Tibial nerve (tissue), 4 donors: ENCODE results near the gene CDK3. TPM values are rescaled to one million over a fixed set of nuclear protein-coding genes. Genes with fewer than 3 reads are reported as not detected.

Experiments used
- DNase-seq, 2 donors: peaks; one replicate each; pipeline ENCODE4 v3.0.0-alpha.2; 2019; ENCODE audit warnings: low spot score in 2 of 2
- H3K27ac ChIP-seq, 4 donors: fragments of 200-600 bp; sonication (generic) in 3 of 4; one replicate each; pipeline ENCODE4 v1.5.1; 2017 to 2019; ENCODE audit warnings: mild to moderate bottlenecking in 1 of 4
- H3K27me3 ChIP-seq, 2 donors: fragments of 200-600 bp; sonication (generic) in 1 of 2; one replicate each; pipeline versions ENCODE4 v1.5.1 to v1.6.0; 2017 to 2019
- H3K36me3 ChIP-seq, 3 donors: fragments of 200-600 bp; sonication (generic); one replicate each; pipeline ENCODE4 v1.5.1; 2018 to 2019
- H3K4me1 ChIP-seq, 4 donors: fragments of 200-600 bp; sonication (generic) in 3 of 4; one replicate each; pipeline ENCODE4 v1.5.1; 2017 to 2019
- H3K4me3 ChIP-seq, 4 donors: fragments of 200-600 bp; sonication (generic) in 3 of 4; one replicate each; pipeline ENCODE4 v1.5.1; 2017 to 2019; ENCODE audit warnings: mild to moderate bottlenecking in 1 of 4, moderate library complexity in 1 of 4
- H3K9me3 ChIP-seq, 4 donors: fragments of 200-600 bp; sonication (generic) in 3 of 4; one replicate each; pipeline ENCODE4 v1.5.1; 2017 to 2019
- CTCF ChIP-seq, 5 experiments: fragments of 200-600 bp in 3 of 5; fragments of 450-650 bp in 2 of 5; sonication (generic) in 3 of 5; IDR thresholded peaks; one replicate each; pipeline ENCODE4 v1.5.1; 2016 to 2019; ENCODE audit warnings: antibody characterized with exemption in 5 of 5, mild to moderate bottlenecking in 3 of 5, moderate library complexity in 2 of 5
- EP300 ChIP-seq, 2 donors: sonication (generic); formaldehyde crosslinking; IDR thresholded peaks; one replicate each; pipeline ENCODE4 v1.6.1; 2017; ENCODE audit warnings: antibody characterized with exemption in 2 of 2, mild to moderate bottlenecking in 1 of 2
- POLR2A ChIP-seq, 2 donors: fragments of 450-650 bp; IDR thresholded peaks; one replicate each; pipeline ENCODE4 v1.6.1; 2017; ENCODE audit warnings: antibody characterized with exemption in 2 of 2, mild to moderate bottlenecking in 2 of 2, moderate library complexity in 2 of 2
- WGBS, 2 donors: methylation state at CpG; one replicate each; pipeline ENCODE4 v1.1.5; 2018; 5-methylcytosine and 5-hydroxymethylcytosine counted together
- total RNA-seq, 4 donors: library from RNA; depleted of rRNA; stranded (reverse); fragments of >200 nt; gene quantifications; one replicate each; pipeline ENCODE4 v1.1.0, GENCODE V29; 2016

Gene CDK3
- total RNA-seq, 4 donors from 2014 or later: 3.8 to 12.3 (median 5.9) TPM

GRCh38 chr17:76033139-76033538 is 32.5 kb downstream of the CDK3 start:
- Histone ChIP-seq H3K4me3 (no peak overlapping the region), H3K27me3 (peaks cover 0 to 3% of the 10 kb centered on the region in 2 donors), H3K36me3 (peaks cover 0 to 2% (median 0%) of the 10 kb centered on the region in 3 donors), H3K9me3 (no peaks in the 10 kb centered on the region), H3K27ac (no peak overlapping the region), H3K4me1 (peaks cover 0 to 7% (median 0%) of the 10 kb centered on the region in 4 donors)
- 96% methylated on average over 6 of the region's 6 CpGs for WGBS, 2 donors
- DNase-seq: no peak
- no peak for TF ChIP-seq POLR2A (IDR thresholded peaks at IDR 0.05)
- TF ChIP-seq EP300 (IDR thresholded peaks at IDR 0.05): no peak
- no peak for TF ChIP-seq CTCF (IDR thresholded peaks at IDR 0.05)

GRCh38 chr17:76034428-76035350 is 34.0 kb downstream of the CDK3 start:
- Histone ChIP-seq H3K9me3 (no peaks in the 10 kb centered on the region), H3K27me3 (no peaks in the 10 kb centered on the region), H3K4me3 (no peak overlapping the region), H3K27ac (no peak overlapping the region), H3K4me1 (peaks cover 0 to 7% (median 0%) of the 10 kb centered on the region in 4 donors), H3K36me3 (peaks cover 0 to 17% (median 6%) of the 10 kb centered on the region in 3 donors)
- DNase-seq: no peak
- TF ChIP-seq EP300 (IDR thresholded peaks at IDR 0.05) (no peak), POLR2A (IDR thresholded peaks at IDR 0.05) (no peak), CTCF (IDR thresholded peaks at IDR 0.05) (no peak)
- WGBS, 2 donors: 73 to 75% methylated on average over 13 of the region's 13 CpGs

GRCh38 chr17:76036497-76037261 is 36.0 kb downstream of the CDK3 start:
- 41 to 49% methylated on average over 21 to 22 of the region's 22 CpGs for WGBS, 2 donors
- Histone ChIP-seq H3K4me3 (no peak overlapping the region), H3K27ac (no peak overlapping the region), H3K36me3 (peaks cover 0 to 37% (median 23%) of the 10 kb centered on the region in 3 donors), H3K9me3 (no peaks in the 10 kb centered on the region), H3K27me3 (no peaks in the 10 kb centered on the region), H3K4me1 (peaks cover 0 to 5% (median 0%) of the 10 kb centered on the region in 4 donors)
- TF ChIP-seq EP300 (IDR thresholded peaks at IDR 0.05) (no peak), POLR2A (IDR thresholded peaks at IDR 0.05) (no peak), CTCF (IDR thresholded peaks at IDR 0.05) (no peak)
- no peak for DNase-seq

- Histone ChIP-seq H3K9me3 (no peaks in the 10 kb centered on the region), H3K27me3 (no peaks in the 10 kb centered on the region), H3K4me3 (no peak overlapping the region), H3K27ac (no peak overlapping the region), H3K4me1 (peaks cover 0 to 5% (median 0%) of the 10 kb centered on the region in 4 donors), H3K36me3 (peaks cover 1 to 51% (median 25%) of the 10 kb centered on the region in 3 donors)
- 66 to 82% methylated on average over 3 of the region's 3 CpGs for WGBS, 2 donors
- no peak for TF ChIP-seq POLR2A (IDR thresholded peaks at IDR 0.05)
- TF ChIP-seq EP300 (IDR thresholded peaks at IDR 0.05): no peak
- no peak for TF ChIP-seq CTCF (IDR thresholded peaks at IDR 0.05)
- no peak for DNase-seq
These were observed 37.4 kb downstream of the CDK3 start for GRCh38 chr17:76038050-76038449.
